OCI-LY7 (cell line): ENCODE measurements around the gene FAM241B.

ENCODE experiments used
- CTCF ChIP-seq: fragments of 200-600 bp; sonication (generic); conservative IDR thresholded peaks from 2 replicates; pipeline ENCODE4 v1.5.1; 2014; ENCODE audit warnings: mild to moderate bottlenecking, antibody characterized with exemption, low read length, moderate library complexity, mixed read lengths
- EZH2phosphoT487 ChIP-seq: fragments of 200-600 bp; sonication (generic); IDR thresholded peaks from 2 replicates; pipeline ENCODE4 v1.6.1; 2018; ENCODE audit warnings: low read depth, borderline replicate concordance, mild to moderate bottlenecking, mixed run types, antibody characterized with exemption, low read length, moderate library complexity, mixed read lengths

DNA sequence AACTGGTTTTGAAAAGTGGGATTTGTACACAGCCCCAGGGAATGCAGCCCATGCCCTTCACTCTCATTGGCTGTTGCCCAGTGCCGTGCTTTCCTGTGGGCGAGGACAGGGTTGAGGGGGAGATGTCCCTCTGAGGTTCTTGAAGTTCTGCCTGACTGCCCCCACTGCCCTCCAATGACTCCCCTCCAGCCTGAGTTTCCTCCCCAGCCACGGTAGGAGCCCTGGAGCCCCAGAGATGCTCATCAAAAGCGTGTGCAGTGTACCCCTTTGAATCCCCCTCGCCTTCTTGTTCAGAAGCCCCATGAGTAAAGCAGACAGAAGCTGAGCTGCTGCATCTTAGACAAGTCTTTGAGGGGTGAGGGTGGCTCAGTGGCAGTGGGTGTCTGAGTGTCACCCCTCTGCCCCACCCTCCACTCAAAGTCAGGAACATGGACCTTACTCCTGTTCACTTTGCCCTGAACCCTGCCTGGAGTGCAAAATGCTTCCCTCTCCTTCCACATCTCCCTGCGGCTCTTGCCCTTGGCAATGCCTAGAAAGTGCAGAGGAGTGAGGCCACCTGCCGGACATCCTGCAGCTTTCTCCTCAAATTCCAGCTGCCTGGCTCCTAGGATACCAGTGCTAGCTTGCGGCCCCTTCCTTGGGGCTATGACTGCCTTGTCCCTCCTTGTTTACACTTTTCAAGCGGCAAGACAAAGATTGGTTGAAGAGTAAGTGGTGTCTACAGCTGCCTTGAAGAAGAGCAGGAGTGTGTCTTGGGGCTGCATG lies 19.9 kb downstream of the FAM241B start:
- no peak for TF ChIP-seq CTCF
- TF ChIP-seq EZH2phosphoT487: no peak
